Forelimb muscle (tissue), 1 donor: ENCODE data around the gene UBE2Z. TPM values are rescaled to one million over a fixed set of nuclear protein-coding genes. Genes with fewer than 3 reads are reported as not detected.

Experiments
- DNase-seq: peaks from one replicate; pipeline ENCODE4 v3.0.0-alpha.2; 2013; ENCODE audit warnings: low read depth
- polyA plus RNA-seq: library from polyadenylated mRNA; unstranded; fragments of 120-200 nt; gene quantifications from one replicate; pipeline ENCODE4 v1.2.1, GENCODE V29; 2013; ENCODE audit not compliant: insufficient read length

The UBE2Z gene
- polyA plus RNA-seq, 1 donor = 56.6 TPM

GRCh38 chr17:48960834-48961515 lies 52.8 kb downstream of the UBE2Z start:
- no peak for DNase-seq

- DNase-seq = no peak
These were observed 53.5 kb downstream of the UBE2Z start for GRCh38 chr17:48961516-48962233.

GRCh38 chr17:48970224-48970623 lies 62.0 kb downstream of the UBE2Z start:
- no peak for DNase-seq

GRCh38 chr17:48970865-48971687 lies 62.9 kb downstream of the UBE2Z start:
- no peak for DNase-seq

- no peak for DNase-seq
These were observed 64.5 kb downstream of the UBE2Z start for GRCh38 chr17:48972749-48973097.

GRCh38 chr17:48973806-48974205 lies 65.6 kb downstream of the UBE2Z start:
- DNase-seq = no peak

Other genes starting within 250 kb of the UBE2Z start
- gene PRAC1, start 185.9 kb upstream of the UBE2Z start, polyA plus RNA-seq = not detected
- not detected for gene PRAC2, start 185.2 kb upstream of the UBE2Z start, polyA plus RNA-seq
- not detected for gene HOXB13, start 179.7 kb upstream of the UBE2Z start, polyA plus RNA-seq
- not detected for gene TTLL6, start 91.2 kb upstream of the UBE2Z start, polyA plus RNA-seq
- gene CALCOCO2, start 77.4 kb upstream of the UBE2Z start, polyA plus RNA-seq = 44.5 TPM
- gene ATP5MC1, start 15.6 kb upstream of the UBE2Z start, polyA plus RNA-seq = 128 TPM
- gene SNF8, start 36.4 kb downstream of the UBE2Z start, polyA plus RNA-seq = 63.4 TPM
- not detected for gene GIP, start 60.2 kb downstream of the UBE2Z start, polyA plus RNA-seq
- 10.5 TPM for gene IGF2BP1, start 89.0 kb downstream of the UBE2Z start, polyA plus RNA-seq
- 0.16 TPM for gene B4GALNT2, start 224.4 kb downstream of the UBE2Z start, polyA plus RNA-seq